Activated effector memory CD4-positive, alpha-beta T cell treated with Interleukin-2 at 50 U/mL for 16 hours (primary cell): Measurements from ENCODE around the gene PDE7B.

ENCODE experiments used
- DNase-seq: peaks from one replicate; pipeline ENCODE4 v3.0.0-alpha.2; 2020

Gene PDE7B

DNA sequence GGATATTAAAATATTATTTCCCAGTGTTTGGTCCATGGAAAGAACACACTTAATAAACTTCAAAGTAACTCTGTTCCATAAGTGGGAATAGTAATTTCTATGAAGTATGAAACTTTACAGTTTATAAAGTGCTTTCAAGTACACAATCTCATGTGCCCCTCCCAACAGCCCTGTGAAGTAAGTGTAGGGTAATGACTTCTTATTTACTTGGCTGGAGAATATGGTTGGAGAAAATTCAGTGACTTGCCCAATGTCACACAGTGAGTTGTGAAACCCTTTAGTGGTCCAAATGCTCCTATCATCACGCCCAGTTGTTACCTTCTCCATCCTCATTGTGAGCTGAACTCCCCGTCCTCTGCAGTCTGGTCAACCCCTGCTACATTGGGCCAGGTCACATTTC is 141.2 kb downstream of the PDE7B start:
- DNase-seq: no peak

- DNase-seq: no peak
These were observed 141.9 kb downstream of the PDE7B start for GRCh38 chr6:135993361-135993760.

- no peak for DNase-seq
These were observed 143.5 kb downstream of the PDE7B start for GRCh38 chr6:135994857-135995544.

GRCh38 chr6:135995545-135995898 is 144.0 kb downstream of the PDE7B start:
- no peak for DNase-seq

GRCh38 chr6:135996668-135997067 is 145.2 kb downstream of the PDE7B start:
- no peak for DNase-seq

DNA sequence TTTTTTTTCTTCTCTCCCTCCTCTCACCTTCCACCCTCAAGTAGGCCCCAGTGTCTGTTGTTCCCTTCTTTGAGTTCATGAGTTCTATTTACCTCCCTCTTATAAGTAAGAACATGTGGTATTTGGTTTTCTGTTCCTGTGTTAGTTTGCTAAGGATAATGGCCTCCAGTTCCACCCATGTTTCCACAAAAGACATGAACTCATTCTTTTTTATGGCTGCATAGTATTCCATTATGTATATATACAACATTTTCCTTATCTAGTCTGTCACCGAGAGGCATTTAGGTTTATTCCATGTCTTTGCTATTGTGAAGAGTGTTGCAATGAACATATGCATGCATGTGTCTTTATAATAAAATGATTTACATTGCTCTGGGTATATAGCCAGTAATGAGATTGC is 147.9 kb downstream of the PDE7B start:
- no peak for DNase-seq

GRCh38 chr6:136007345-136007744 is 155.8 kb downstream of the PDE7B start:
- no peak for DNase-seq

DNA sequence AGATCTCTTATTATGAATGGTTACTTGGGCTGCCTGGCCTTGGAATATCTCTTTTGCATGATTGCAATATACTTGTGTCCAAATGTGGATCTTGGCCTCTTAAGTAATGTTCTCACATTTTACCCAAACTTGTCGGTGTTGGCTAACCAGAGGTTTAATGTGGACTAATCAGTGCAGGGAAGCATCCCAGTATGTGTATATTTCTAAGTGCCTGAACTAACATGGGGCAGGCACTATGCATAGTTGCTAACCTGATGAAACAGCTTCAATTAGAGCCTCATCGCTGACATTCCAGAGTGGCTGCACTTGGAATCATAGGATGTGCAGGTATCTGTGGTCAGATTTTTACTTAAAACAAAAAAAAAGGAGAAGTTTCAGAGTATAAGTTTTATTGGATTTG is 160.0 kb downstream of the PDE7B start:
- no peak for DNase-seq

DNA sequence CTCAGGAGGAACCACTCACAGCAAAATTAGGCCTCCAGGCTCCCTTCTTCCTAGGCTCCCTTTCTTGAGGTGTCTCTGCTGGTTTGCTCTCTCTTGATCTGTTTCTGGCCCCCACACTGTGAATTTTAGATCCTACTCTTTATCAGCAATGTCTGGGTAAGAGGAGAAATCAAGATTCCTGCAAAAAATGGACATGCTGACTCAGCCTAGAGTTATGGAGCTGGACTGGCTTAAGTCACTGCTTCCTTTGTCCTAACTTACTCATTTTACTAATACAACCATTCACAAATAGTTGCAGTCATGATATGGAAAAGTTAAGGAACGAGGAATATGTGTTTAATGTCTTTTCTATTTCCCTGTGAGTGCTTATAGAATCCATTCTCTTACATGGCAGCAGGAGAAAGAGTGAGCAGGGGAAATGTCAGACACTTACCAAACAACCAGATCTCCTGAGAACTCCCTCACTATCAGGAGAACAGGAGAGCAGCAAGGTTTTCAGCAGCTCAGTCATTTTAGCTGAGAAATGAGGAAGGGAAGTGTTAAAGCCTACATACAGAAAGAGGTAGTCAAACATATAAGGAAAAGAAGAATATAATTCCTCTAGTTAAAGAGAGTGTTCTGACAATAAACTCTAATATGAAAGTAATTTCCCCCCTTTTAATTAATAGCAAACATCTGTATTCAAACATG is 160.8 kb downstream of the PDE7B start:
- no peak for DNase-seq

DNA sequence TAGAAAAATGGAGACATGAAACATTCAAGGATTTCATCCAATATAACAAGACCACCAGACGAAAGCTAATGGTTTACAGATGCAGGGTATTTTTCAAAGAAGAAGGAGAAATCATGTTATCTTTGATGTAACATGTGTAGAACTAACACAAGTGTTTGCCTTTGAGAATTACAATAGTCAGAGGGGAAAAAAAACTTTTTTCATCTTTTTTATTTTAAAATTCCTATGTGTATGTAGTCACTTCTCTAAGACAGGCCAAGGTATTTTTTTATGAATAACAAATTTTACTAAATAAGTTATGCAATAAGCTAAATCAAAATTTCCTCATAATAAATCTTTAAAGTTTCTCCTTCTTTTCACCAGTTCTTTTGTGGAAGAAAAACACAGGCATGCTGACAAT is 161.4 kb downstream of the PDE7B start:
- no peak for DNase-seq

- no peak for DNase-seq
These were observed 163.2 kb downstream of the PDE7B start for GRCh38 chr6:136014454-136015437.

DNA sequence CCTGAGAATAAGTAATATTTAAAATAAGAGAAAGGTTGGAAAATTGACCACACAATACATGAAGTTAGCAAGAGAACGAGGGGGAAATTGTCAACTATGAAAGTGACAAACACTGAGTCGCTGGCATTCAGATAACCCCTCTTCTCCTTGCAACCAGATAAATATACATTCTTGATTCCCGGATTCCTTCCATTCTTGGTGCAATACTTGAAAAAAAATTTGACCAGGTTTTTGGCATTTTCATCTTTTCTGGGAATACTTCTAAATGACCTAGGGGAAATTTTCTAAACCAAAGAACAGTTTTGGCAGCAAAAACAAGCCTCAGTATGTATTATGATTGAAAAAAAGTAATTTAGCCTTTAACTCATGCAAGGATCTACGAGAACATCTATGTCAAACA is 164.0 kb downstream of the PDE7B start:
- no peak for DNase-seq

- no peak for DNase-seq
These were observed 165.0 kb downstream of the PDE7B start for GRCh38 chr6:136016228-136017225.

DNA sequence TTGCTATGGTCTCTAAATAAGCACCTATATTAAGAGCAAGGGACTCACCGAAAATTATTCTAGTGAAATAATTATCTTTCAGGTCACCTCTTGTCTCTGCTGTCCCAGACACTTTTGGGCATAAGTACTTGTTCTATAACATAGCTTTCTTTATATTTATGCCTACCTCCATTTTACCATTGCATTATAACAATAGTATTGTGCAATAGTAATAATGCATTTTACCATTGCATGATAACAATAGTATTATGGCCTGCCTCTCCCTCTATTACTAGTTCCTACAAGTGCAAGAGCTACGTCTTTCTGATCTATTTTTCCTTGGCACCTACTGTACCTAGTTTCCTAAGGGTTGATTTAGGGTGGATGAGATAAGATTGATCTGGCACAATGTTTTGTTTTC is 169.2 kb downstream of the PDE7B start:
- DNase-seq: no peak

- no peak for DNase-seq
These were observed 170.8 kb downstream of the PDE7B start for GRCh38 chr6:136022224-136022874.

- DNase-seq: no peak
These were observed 173.2 kb downstream of the PDE7B start for GRCh38 chr6:136024711-136025110.

GRCh38 chr6:136025736-136026135 is 174.2 kb downstream of the PDE7B start:
- DNase-seq: no peak

GRCh38 chr6:136030131-136030530 is 178.6 kb downstream of the PDE7B start:
- no peak for DNase-seq

- DNase-seq: no peak
These were observed 180.5 kb downstream of the PDE7B start for GRCh38 chr6:136031982-136032381.

GRCh38 chr6:136033416-136033815 is 181.9 kb downstream of the PDE7B start:
- DNase-seq: no peak

DNA sequence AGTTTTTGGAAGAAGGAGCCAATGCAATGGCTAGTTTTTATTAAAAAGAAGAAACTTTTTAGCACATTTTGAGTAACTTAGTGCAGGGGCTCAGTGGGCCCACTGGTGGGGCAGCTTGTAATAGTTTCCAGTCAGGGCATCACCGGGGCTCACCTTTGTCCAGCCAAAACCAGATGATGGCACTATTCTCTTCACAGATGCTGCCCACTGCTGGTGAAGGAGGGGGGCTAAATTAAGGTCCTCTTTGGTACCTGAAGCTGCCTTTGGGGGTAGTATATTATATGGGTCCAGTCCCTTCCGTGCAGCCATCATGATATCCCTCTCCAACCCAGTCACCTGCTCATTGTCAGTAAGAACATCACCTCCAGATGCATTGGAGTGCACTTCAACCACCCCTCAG is 182.9 kb downstream of the PDE7B start:
- no peak for DNase-seq
